HG03571 (cell line): ENCODE measurements around the gene S100A13.
"Not testable (repeated sequence)": the region's sequence is repeated elsewhere in the genome, so short reads cannot be mapped to it uniquely, and the experiment has no call there.

Experiments used
- ATAC-seq: cut with Tn5 transposase; IDR thresholded peaks from one replicate; pipeline ENCODE4 v1.9.1; 2021; ENCODE audit not compliant: unreplicated experiment

The S100A13 gene

DNA sequence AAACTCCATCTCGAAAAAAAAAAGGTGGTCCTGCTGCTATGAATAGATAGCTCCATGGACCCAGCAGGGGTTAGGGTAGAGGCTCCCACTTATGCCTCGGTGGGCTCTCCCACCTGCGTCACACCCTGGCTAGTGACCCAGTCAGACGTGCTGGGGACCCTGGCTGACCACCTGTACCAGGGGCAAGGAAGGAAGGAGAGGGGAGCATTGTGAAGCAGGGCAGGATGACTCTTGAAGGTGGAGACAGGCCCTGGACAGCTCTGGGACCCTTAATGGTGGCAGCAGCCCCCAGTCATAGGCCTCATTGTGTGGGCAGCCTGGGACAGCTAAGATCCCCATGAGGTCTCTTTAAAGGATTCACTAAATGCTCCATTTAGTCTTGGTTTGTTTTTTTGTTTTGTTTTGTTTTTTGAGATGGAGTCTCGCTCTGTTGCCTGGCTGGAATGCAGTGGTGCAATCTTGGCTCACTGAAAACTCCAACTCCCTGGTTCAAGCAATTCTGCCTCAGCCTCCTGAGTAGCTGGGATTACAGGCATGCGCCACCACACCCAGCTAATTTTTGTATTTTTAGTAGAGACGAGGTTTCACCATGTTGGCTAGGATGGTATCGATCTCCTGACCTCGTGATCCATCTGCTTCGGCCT is 20.8 kb upstream of the S100A13 start:
- ATAC-seq = no peak

DNA sequence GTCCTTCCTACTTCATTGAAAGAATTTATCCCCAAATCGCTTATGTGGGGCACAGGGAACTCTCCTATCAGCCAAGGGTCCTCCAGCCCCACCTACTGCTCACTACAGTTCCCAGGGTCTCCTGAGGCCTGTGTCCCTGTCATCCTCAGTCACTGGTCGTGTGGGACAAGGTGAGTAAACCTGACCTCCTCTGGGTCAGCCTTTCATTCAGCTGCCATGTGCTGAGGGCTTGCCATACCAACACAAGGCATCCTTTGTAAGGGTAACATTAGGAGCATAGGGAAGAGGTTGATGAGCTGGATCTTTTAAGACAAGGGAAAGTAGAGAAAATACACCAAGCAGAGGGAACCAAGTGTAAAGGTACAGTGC is 20.0 kb upstream of the S100A13 start:
- ATAC-seq = no peak

DNA sequence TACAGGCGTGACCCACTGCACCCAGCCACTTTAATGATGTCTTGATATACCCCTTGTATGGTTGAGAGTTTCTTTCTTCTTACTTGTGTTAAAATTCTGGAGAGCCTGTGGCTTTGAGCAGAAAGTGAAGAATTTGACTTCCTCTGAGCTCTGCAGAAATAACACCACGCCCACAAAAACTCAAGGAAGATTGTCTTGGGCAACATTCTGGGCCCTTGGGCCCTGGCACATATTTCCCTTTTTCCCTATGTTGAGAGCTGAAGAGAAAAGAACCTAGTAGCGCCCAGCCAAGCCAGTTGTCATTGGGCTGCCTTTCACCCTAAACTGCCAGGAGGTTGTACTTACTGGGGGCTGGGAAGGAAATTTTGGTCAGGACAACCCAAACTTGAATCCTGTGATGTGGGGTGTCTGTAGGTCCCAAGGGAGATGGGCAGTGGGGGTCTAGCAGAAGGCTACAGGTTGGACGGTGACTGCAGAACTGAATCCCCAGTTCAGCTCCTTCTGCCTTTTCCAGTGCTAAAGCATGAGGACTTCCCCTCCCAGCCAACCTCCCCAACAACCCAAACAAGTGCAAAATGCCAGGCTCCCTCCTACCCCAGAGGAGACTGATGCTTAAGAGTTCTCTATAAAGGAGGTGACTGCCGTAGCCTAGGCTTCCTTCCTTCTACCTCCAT is 19.5 kb upstream of the S100A13 start:
- no peak for ATAC-seq

DNA sequence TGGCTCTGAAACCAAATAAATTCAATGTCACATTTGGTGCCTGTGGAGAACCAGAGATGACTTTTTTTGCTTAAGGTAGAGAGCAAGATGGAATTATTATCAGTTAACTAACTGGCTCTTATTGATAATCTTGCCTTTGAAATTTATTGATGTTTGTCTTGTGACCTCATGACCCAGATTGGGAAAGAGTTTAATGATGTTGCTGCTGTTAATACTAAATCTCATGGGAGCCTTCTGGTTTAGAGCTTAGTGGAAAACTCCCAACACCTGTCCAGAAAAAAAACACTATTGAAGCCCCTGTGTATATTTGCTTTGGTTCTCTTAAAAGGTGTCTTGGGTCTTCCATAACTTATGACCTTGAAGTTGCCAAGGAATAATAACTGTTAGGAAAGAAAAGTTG is 16.5 kb upstream of the S100A13 start:
- no peak for ATAC-seq

DNA sequence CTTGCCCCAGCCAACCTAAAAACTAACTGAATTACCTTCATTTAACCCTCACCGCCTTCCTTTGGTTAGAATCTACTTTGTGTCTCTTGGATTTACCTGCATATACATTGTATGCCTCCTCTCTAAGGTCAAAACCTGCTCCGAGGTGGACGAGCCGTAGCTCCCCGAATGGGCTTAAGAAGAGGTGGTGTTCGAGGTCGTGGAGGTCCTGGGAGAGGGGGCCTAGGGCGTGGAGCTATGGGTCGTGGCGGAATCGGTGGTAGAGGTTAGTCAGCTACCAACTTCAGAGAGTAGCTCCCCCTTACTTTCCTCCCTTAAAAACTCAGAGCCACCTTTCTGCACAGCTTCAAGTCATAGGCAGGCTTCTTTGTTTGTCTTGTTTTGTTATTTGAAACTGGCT is 15.8 kb upstream of the S100A13 start:
- no peak for ATAC-seq

DNA sequence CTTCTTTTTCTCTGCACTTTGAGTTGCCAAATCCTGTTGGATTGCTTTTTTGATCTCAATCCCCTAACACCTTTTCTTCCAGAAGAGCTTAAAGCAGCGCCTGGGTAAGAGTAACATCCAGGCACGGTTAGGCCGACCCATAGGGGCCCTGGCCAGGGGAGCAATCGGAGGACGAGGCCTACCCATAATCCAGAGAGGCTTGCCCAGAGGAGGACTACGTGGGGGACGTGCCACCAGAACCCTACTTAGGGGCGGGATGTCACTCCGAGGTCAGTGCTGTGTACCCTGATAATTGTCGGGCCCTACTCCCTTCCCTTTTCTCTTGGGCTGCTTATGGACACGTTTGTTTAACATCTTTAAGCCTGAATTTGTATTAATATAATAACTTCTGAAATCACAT is 14.9 kb upstream of the S100A13 start:
- ATAC-seq = no peak

DNA sequence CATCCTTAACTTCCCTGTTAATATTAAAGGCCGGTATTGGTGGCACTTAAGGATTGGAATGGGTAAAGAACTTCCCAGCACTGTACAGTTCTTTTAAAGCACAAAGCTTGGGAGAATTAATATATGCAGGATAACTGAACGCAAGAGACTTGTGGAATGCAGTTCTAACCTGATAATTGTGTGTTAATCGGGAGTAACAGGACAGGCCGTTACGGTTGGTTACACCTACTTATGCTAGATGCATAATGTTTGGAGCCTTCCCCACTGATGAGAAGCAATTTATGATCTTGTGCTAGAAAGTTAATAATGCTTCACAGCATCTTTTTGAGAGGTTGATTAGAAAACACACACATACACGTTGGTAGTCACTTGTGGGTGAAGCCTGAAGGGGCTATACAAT is 13.6 kb upstream of the S100A13 start:
- no peak for ATAC-seq

DNA sequence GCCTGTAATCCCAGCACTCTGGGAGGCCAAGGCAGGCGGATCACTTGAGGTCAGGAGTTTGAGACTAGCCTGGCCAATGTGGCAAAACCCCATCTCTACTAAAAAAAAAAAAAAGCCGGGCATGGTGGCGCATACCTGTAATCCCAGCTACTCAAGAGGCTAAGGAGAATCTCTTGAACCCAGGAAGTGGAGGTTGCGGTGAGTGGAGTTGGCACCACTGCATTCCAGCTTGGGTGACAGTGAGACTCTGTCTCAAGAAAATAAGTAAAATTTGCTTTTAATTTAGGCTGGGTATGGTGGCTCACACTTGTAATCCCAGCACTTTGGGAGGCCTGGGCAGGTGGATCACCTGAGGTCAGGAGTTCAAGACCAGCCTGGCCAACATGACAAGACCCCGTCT is 12.9 kb upstream of the S100A13 start:
- ATAC-seq = not testable (repeated sequence)

DNA sequence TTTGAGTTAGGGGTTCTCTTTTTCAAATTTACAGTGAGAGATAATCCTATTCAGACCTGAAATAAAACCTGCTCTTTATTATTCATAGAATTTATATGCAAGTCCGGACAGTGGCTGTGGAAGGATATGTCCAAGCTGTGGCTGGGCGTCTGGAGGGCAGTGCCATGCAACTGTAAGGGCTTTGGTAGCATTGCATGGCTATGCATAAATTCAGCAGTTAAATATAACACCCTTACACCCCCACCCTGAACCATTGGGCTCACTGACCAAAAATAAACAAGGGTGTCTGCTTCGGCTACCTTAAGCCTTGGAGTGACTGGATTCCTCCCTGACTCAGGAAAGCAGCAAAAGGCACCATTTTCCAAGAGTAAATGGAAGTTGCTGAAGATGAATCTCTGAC is 12.0 kb upstream of the S100A13 start:
- ATAC-seq = no peak

DNA sequence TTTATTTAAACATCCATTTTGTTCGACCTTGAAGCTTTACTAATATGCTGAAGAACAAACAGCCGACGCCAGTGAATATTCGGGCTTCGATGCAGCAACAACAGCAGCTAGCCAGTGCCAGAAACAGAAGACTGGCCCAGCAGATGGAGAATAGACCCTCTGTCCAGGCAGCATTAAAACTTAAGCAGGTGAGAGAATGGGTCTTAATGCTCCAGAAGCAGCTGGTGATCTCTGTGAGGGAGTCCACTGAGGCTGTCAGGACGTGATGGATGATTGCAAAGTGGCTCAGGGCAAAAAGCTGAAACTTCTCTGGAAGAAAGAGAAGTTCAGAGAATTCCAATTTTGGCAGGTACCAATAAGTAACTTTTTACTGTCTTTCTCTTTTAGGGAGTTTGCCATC is 11.0 kb upstream of the S100A13 start:
- no peak for ATAC-seq

DNA sequence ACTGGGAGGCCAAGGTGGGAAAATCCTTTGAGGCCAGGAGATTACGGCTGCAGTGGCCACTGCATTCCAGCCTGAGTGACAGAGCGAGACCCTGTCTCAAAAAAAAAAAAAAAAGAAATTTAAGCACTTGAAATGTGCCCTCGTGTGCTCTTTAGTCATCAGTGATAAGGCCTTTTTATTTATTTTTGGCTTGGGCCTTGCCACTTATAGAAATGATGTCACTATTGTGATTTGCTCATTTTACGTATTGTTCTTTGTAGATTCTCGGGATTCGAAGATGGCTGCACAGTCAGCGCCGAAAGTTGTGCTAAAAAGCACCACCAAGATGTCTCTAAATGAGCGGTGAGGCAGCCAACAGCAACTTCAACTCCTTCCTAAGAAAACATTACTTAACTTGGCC is 9.0 kb upstream of the S100A13 start:
- no peak for ATAC-seq

DNA sequence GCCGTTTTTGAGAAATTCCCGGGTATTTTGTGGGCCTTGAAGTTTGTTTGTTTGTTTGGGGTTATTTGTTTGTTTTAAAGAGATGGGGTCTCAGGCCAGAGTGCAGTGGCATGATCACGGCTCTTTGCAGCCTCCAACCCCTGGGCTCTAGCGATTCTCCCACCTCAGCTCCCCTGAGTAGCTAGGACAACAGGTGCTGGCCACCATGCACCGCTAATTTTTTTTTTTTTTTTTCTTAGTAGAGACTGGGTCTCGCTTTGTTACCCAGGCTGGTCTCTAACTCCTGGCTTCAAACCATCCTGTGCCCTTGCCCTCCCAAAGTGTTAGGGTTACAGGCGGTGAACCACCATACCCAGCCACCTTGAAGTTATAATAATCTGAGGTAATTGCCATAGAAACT is 8.6 kb upstream of the S100A13 start:
- no peak for ATAC-seq

DNA sequence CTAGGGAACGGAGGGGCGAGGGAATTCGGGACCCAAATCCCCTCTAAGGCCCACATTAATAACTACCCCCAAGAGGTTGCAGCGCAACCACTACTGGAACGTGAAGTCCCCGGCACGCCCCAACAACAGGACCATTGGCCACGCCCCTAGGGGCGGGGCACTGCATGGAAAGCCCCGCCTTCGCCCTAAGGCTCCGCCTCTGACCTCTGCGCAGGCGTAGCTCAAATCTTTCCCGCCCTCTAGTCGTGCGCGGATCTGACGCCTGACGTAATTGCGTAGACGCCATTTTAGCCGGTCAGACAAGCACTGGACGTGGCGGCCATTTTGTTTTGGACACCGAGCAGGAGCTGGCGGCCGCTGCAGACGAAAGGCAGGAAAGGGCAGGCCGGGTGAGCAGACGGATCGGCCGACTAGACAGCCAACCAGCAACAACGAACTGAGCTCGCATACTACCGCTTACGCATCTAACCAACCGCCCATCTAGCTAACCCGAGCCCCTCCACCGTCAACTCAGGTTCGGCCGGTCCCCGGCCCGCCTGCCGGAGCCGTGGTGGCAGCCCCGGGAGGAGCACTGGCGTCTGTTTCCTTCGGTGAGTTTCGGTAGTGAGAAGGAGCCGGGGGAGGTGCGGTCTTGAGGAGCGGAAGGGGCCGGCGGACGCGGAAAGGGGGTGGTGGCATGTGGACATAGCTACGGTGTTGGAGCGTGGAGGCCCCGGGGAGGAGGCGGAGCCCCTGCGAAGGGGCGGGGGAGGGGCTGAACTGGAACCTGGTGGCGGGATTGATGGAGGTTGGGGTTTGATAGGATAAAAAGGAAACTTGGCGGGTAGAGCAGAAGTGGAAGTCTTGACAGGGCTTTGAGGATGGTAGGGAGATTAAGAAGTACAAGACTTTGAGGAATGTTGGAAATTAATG is 6.7 kb upstream of the S100A13 start, which contains the start of gene CHTOP:
Gene CHTOP, plus strand, starts transcription at position 313 of the 912 bp plus-strand sequence. CDS start 2,523 bp downstream, outside the sequence.
- ATAC-seq = peak; percentile 81

DNA sequence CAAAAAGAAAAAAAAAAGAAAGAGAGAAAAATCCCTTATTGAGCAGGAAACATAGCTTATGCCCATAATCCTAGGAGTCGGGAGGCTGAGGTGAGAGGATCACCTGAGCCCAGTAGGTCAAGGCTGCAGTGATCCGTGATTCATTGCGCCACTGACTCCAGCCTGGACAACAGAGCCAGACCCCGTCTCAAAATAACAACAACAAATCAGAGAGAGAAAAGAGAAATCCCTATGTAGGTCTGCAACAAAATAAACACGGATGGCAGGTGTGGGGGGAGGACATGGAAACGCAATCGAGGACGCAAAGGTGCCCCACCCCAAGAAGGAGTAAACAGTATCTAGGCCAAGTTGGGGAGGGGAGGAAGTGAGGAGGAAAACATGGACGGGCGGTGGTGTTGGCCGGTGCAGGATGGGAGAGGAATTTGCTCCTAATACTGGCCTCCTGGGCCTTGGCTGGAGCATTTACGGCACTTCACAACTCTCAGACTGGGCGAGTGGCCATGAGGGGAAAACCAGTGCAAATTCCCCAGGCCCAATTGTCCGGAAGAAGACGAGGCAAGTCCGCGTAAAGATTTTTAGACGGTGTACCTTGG is 6.0 kb upstream of the S100A13 start:
- ATAC-seq = no peak

DNA sequence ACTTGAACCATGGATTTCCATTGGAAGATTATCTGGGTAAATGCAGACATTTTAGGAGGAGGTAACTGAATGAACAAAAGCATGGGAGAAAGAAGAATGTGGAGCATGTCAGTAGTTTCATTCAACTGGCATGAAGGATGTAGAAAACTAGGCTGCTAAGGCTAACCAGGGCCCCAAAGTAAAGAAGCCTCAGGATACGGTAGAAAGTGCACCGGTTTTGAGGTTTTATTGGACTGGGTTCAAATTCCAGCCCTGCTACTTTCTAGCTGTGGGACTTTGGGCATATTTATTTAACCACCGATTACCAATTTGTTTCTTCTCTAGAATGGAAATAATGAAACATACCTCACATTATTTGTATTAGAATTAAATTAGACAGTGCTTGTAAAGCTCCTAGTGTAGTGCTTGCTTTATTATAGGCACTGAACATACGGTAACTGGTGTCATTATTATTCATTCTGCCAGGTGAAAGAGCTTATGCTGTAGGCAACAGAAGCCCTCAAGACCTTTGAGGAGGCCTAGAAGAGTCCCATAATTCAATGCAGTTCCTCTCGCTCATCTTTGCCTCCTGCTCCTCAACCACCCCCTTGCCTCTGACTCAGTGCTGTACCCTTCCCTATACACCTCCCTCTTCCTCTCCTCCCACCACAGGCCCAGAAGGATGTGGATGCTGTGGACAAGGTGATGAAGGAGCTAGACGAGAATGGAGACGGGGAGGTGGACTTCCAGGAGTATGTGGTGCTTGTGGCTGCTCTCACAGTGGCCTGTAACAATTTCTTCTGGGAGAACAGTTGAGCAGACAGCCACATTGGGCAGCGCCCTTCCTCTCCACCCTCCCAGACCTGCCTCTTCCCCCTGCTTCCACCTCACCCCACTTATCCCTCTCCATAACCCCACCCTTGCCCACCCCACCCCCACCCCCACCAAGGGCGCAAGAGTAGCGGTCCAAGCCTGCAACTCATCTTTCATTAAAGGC is 4.0 kb upstream of the S100A13 start:
- no peak for ATAC-seq

DNA sequence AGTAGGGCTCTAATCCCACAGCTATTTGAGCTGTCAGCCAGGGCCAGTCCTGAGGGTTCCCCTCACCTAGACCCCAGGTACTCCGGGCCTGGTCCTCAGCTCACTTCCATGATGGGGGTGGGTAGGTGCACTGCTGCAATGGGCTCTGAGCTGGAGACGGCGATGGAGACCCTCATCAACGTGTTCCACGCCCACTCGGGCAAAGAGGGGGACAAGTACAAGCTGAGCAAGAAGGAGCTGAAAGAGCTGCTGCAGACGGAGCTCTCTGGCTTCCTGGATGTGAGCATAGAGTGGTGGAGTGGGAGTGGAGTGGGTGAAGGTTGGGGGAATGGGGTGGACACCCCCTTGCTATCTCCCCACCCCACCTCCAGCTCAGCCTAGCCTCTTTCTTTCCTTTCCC is 3.1 kb upstream of the S100A13 start:
- ATAC-seq = no peak

DNA sequence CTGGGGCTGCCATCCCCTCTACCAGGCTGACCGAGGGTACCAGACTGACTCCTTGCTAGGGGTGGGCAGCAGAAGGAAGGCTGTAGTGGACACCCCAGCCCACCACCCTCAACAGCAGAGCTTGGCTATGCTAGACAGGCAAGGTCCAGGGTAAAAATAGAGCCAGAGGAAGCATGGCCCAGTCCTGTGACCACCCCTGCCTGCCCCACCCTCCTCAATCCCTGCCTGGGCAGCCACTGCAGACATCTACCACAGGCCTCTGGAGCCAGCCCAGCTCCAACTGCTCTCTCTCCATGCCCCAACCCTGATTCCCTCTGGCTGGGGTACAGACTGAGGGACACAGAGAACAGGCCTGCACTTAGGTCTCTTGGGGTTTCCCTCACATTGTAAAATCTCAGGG is 2.7 kb upstream of the S100A13 start:
- no peak for ATAC-seq

DNA sequence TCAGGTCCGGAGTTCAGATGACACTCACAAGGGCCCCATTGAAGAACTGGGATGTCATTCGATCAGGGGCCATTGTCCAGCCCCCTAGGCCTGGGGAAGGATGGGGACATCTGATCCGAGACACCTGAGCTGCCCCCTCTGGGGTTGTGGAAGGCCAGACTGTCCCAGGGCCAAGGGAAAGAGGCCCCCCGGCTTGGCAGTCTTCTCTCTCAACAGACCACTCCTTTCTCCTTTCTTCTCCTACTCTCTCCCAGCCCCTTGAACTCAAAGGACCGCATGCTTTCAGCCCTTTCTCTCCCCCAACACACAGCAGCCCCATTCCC is 2.0 kb upstream of the S100A13 start:
- ATAC-seq = no peak

DNA sequence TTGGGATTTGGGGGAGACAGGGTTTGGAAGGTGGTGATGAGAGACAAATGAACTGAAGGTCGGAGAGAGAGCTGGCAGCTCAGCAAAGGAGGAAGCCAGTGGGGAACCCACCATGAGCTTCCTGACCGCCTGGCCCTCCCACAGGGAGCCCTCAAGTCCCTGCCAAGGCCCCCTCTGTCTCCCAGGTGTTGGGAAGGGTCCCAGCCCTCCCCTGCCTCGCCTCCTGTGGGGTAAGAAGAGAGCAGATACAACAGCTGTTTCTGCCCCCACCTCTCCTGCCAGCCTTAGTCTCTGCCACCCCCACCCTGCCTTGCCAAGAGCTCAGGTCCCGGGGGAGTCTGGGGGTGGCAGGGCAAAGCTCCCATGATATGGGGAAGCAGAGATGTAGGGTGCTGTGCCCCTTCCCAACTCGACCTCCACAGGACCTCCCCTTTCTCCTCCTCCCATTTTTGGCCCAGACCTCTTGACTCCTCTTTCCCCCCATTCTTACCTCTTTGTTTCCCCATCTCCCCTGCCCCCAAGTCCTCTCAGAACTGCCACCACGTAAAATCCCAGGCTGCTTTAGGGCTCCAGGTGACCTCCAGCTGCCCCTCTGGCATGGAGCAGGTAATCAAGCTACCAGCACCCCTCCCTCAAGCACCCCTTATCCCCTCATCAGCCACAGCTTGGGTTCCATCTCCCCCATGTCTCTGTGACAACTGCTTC is 1.5 kb upstream of the S100A13 start:
- ATAC-seq = no peak
